A549 (cell line): Measurements from ENCODE around the gene FGF6. TPM values are rescaled to one million over a fixed set of nuclear protein-coding genes. Genes with fewer than 3 reads are reported as not detected.
"Not testable (repeated sequence)": the region's sequence is repeated elsewhere in the genome, so short reads cannot be mapped to it uniquely, and the experiment has no call there.

ENCODE experiments used
- ATAC-seq, 2 experiments: fragments of 200-7000 bp in 1 of 2; fragments of >200 bp in 1 of 2; cut with Nextera tagmentation in 1 of 2; cut with Tn5 transposase in 1 of 2; 3 replicates each; pipeline versions ENCODE4 v1.8.0 to v1.9.1; 2018 to 2020; ENCODE audit warnings: mild to moderate bottlenecking in 1 of 2, moderate library complexity in 1 of 2
- CTCF ChIA-PET: fragments of 300-600 bp; sonication (Branson Sonifier 250); formaldehyde crosslinking; extraction: SDS; loops from one replicate; lab custom pipeline; 2021; ENCODE audit warnings: antibody characterized with exemption, inconsistent platforms; lab: Yijun Ruan, JAX
- POLR2A ChIA-PET: fragments of 350-600 bp; formaldehyde crosslinking; extraction: SDS; loops from one replicate; lab custom pipeline; 2021; ENCODE audit warnings: antibody characterized with exemption, inconsistent platforms; lab: Yijun Ruan, JAX
- DNase-seq, 2 experiments: peaks; one replicate each; pipeline versions ENCODE4 v3.0.0 to v3.0.0-alpha.2; 2011 to 2016; ENCODE audit warnings: low read depth in 1 of 2, low spot score in 1 of 2
- FAIRE-seq: peaks from 2 replicates; lab custom pipeline; 2011; peaks lifted over from hg19 to GRCh38; lab: Jason Lieb, UNC
- H3K27ac ChIP-seq, 2 experiments: fragments of >200 bp; sonication (Bioruptor Twin); formaldehyde crosslinking; 3 replicates each; pipeline ENCODE4 v1.5.1; 2016 to 2017
- H3K4me1 ChIP-seq: fragments of >200 bp; sonication (Bioruptor Twin); formaldehyde crosslinking; 3 replicates; pipeline ENCODE4 v1.6.1; 2016
- H3K4me2 ChIP-seq: fragments of >200 bp; sonication (Bioruptor Twin); formaldehyde crosslinking; 3 replicates; pipeline ENCODE4 v1.6.1; 2016
- H3K4me3 ChIP-seq: fragments of >200 bp; sonication (Bioruptor Twin); formaldehyde crosslinking; 3 replicates; pipeline ENCODE4 v1.5.1; 2016
- H3K9me3 ChIP-seq: fragments of >200 bp; sonication (Bioruptor Twin); formaldehyde crosslinking; 3 replicates; pipeline ENCODE4 v1.6.1; 2016
- BCL3 ChIP-seq: fragments of >200 bp; sonication (Bioruptor Twin); formaldehyde crosslinking; IDR thresholded peaks from 3 replicates; pipeline ENCODE4 v1.6.1; 2016
- BHLHE40 ChIP-seq: IDR thresholded peaks from 2 replicates; pipeline ENCODE4 v1.6.1; 2012; ENCODE audit warnings: low read depth, low read length, inconsistent platforms
- CBX8 ChIP-seq: fragments of 200-600 bp; sonication (generic); IDR thresholded peaks from 2 replicates; pipeline ENCODE4 v1.6.1; 2016
- CHD4 ChIP-seq: fragments of 200-600 bp; sonication (generic); IDR thresholded peaks from 2 replicates; pipeline ENCODE4 v1.6.1; 2016; ENCODE audit warnings: antibody characterized with exemption, mild to moderate bottlenecking, borderline replicate concordance
- EHMT2 ChIP-seq: fragments of 200-600 bp; sonication (generic); IDR thresholded peaks from 2 replicates; pipeline ENCODE4 v1.6.1; 2016; ENCODE audit warnings: antibody characterized with exemption, low read depth, mild to moderate bottlenecking, moderate library complexity
- ELK1 ChIP-seq: fragments of 150-350 bp; IDR thresholded peaks from 2 replicates; pipeline ENCODE4 v1.6.1; 2014; ENCODE audit warnings: low read depth, mild to moderate bottlenecking, low read length
- ESRRA ChIP-seq: fragments of 150-350 bp; IDR thresholded peaks from 2 replicates; pipeline ENCODE4 v1.6.1; 2014; ENCODE audit warnings: mild to moderate bottlenecking, low read length, borderline replicate concordance
- FOSL2 ChIP-seq, 2 experiments: fragments of 450-650 bp in 1 of 2; fragments of >200 bp in 1 of 2; sonication (Bioruptor Twin) in 1 of 2; formaldehyde crosslinking; IDR thresholded peaks; 2 replicates each; pipeline versions ENCODE4 v1.5.0 to v1.6.1; 2016 to 2020; ENCODE audit warnings: mild to moderate bottlenecking in 1 of 2, moderate library complexity in 1 of 2
- KDM5A ChIP-seq: fragments of 200-600 bp; sonication (generic); IDR thresholded peaks from 2 replicates; pipeline ENCODE4 v1.6.1; 2016; ENCODE audit warnings: antibody characterized with exemption, mild to moderate bottlenecking
- MAZ ChIP-seq: fragments of 150-350 bp; IDR thresholded peaks from 2 replicates; pipeline ENCODE4 v1.6.1; 2014; ENCODE audit warnings: antibody characterized with exemption, low read depth, low read length, borderline replicate concordance
- NPAS2 ChIP-seq: fragments of 250-450 bp; sonication (Bioruptor Pico); IDR thresholded peaks from 2 replicates; pipeline ENCODE4 v1.8.0; 2022; ENCODE audit warnings: mild to moderate bottlenecking, moderate library complexity, borderline replicate concordance
- NR3C1 ChIP-seq: fragments of >200 bp; sonication (Bioruptor Twin); formaldehyde crosslinking; IDR thresholded peaks from 3 replicates; pipeline ENCODE4 v1.6.1; 2017
- POLR2A ChIP-seq: IDR thresholded peaks from 2 replicates; pipeline ENCODE4 v1.6.1; 2012; ENCODE audit warnings: mild to moderate bottlenecking, low read length
- RFX5 ChIP-seq: fragments of 450-650 bp; IDR thresholded peaks from 2 replicates; pipeline ENCODE4 v1.7.1; 2014; ENCODE audit warnings: antibody characterized with exemption, mild to moderate bottlenecking, moderate library complexity
- SMC3 ChIP-seq: fragments of >200 bp; sonication (Bioruptor Twin); formaldehyde crosslinking; IDR thresholded peaks from 3 replicates; pipeline ENCODE4 v1.6.1; 2018; ENCODE audit warnings: inconsistent platforms
- USF2 ChIP-seq: fragments of 450-650 bp; IDR thresholded peaks from 2 replicates; pipeline ENCODE4 v1.6.1; 2014; ENCODE audit warnings: antibody characterized with exemption
- ZSCAN20 ChIP-seq: fragments of 250-450 bp; sonication (Bioruptor Pico); IDR thresholded peaks from 2 replicates; pipeline ENCODE4 v1.8.0; 2022; ENCODE audit warnings: mild to moderate bottlenecking, moderate library complexity
- WGBS: methylation state at CpG from one replicate; pipeline ENCODE4 v1.1.6; 2017; ENCODE audit errors: missing lambda C conversion rate; 5-methylcytosine and 5-hydroxymethylcytosine counted together
- polyA plus RNA-seq, 4 experiments: library from polyadenylated mRNA; depleted of rRNA in 3 of 4; stranded (reverse); fragments of >200 nt; fragmentation: RNase III in 1 of 4; extraction: RNeasy Plus Mini Kit Qiagen cat#74134 plus additional on column Dnase treatment in 1 of 4; gene quantifications; 2 replicates in 3 of 4; 3 replicates in 1 of 4; pipeline ENCODE4 v1.2.3, GENCODE V29; 2011 to 2017
- TF ChIP-seq, protein P1 (sequence below): fragments of >200 bp; sonication (Bioruptor Twin); formaldehyde crosslinking; IDR thresholded peaks from 3 replicates; pipeline ENCODE4 v1.5.1; 2016
- TF ChIP-seq, protein P2 (sequence below): IDR thresholded peaks from 2 replicates; pipeline ENCODE4 v1.6.1; 2012

The FGF6 gene
- polyA plus RNA-seq, 2 of the 4 experiments (the other 2 are of a cell fraction) = not detected

DNA sequence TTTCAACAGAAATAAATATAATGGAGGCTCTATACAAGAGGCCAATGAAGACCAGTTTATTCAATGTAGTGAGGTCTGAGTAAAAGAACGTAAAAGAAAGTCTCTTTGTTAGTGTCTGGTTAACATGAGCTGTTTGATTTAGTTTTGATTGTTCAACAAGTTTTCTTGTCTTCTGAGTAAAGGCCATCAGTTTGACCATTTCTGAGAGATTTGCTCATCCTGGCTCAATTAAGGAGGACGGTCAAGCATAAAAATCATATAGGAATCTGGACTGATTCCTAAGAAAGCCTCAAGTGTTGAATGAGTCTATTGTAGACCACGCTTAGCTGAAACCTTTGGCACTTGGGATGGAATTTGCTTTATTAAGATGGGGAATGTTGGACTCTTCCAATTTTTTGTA, 33.6 kb downstream of the FGF6 start:
- ChIA-PET CTCF (interaction anchor here (0.8 to 2.1 kb wide), 2 partner anchors 10 to 24 kb away, joined by 3 to 6 read pairs; no protein-coding TSS in a partner anchor), POLR2A (no interaction called here)
- Histone ChIP-seq H3K4me2 (no peak overlapping the region), H3K9me3 (no peaks in the 10 kb centered on the region; the same call in 2 of the 3 replicates), H3K4me3 (no peak overlapping the region), H3K27ac (no peak overlapping the region), H3K4me1 (no peaks in the 10 kb centered on the region)
- FAIRE-seq (no peak), ATAC-seq (no peak), DNase-seq (no peak)
- WGBS = 20% methylated on average over 3 of the region's 3 CpGs
- TF ChIP-seq SMC3 = no peak

DNA sequence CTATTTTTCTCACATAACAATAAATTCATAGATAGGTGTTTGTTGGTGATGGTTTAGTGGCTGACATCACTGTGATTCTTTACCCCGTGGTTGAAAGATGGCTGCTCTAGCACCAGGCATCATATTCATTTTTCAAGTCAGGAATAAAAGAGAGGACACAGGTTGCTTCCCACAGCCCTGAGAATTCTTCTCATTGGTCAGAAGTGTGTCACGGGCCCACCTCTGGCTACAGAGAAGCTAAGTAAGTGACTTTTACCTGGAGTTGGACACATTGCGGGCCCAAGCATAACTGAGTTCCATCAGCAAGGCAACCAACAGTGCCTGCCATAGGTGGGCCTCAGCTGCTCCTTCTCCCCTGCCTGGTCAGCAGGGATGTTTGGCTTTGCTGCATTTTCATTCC, 38.5 kb downstream of the FGF6 start:
- no peak for ATAC-seq
- no peak overlapping the region for H3K27ac ChIP-seq
- H3K4me1 ChIP-seq = no peaks in the 10 kb centered on the region
- no peaks in the 10 kb centered on the region; the same call in 2 of the 3 replicates for H3K9me3 ChIP-seq
- POLR2A ChIA-PET = no interaction called here
- no peak overlapping the region for H3K4me2 ChIP-seq
- no peak for DNase-seq
- FAIRE-seq = no peak
- H3K4me3 ChIP-seq = no peak overlapping the region
- WGBS = 29% methylated on average over 3 of the region's 3 CpGs
- TF ChIP-seq, protein P1, sequence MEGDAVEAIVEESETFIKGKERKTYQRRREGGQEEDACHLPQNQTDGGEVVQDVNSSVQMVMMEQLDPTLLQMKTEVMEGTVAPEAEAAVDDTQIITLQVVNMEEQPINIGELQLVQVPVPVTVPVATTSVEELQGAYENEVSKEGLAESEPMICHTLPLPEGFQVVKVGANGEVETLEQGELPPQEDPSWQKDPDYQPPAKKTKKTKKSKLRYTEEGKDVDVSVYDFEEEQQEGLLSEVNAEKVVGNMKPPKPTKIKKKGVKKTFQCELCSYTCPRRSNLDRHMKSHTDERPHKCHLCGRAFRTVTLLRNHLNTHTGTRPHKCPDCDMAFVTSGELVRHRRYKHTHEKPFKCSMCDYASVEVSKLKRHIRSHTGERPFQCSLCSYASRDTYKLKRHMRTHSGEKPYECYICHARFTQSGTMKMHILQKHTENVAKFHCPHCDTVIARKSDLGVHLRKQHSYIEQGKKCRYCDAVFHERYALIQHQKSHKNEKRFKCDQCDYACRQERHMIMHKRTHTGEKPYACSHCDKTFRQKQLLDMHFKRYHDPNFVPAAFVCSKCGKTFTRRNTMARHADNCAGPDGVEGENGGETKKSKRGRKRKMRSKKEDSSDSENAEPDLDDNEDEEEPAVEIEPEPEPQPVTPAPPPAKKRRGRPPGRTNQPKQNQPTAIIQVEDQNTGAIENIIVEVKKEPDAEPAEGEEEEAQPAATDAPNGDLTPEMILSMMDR = no peak
- TF ChIP-seq KDM5A (no peak), NR3C1 (no peak), BCL3 (no peak), FOSL2 (IDR thresholded peaks at IDR 0.05) (no peak), FOSL2 (CRISPR knock-in tag; IDR thresholded peaks at IDR 0.05) (no peak), NPAS2 (CRISPR knock-in tag) (no peak), ESRRA (no peak), CHD4 (no peak), BHLHE40 (no peak), MAZ (no peak), USF2 (no peak), POLR2A (no peak), EHMT2 (no peak), ELK1 (no peak), ZSCAN20 (CRISPR knock-in tag) (no peak), RFX5 (no peak), CBX8 (no peak)
- TF ChIP-seq, protein P2, sequence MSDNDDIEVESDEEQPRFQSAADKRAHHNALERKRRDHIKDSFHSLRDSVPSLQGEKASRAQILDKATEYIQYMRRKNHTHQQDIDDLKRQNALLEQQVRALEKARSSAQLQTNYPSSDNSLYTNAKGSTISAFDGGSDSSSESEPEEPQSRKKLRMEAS = no peak
- TF ChIP-seq, all 56 proteins: peak for 0
- CTCF ChIA-PET = no interaction called here

GRCh38 chr12:4404877-4405637, 40.6 kb downstream of the FGF6 start:
- DNase-seq, H3K9me3 ChIP-seq, H3K4me3 ChIP-seq, FAIRE-seq, H3K4me2 ChIP-seq, POLR2A ChIA-PET, H3K27ac ChIP-seq, H3K4me1 ChIP-seq, ATAC-seq: not testable (repeated sequence)
- WGBS = 18% methylated on average over 8 of the region's 8 CpGs
- CTCF ChIA-PET = interaction anchor here (0.6 to 2.8 kb wide), 6 partner anchors 11 to 595 kb away, joined by 3 to 6 read pairs (median 4); no protein-coding TSS in a partner anchor
